HG02798 (cell line): ENCODE data around the gene CD4.

Source experiments
- ATAC-seq: cut with Tn5 transposase; IDR thresholded peaks from one replicate; pipeline ENCODE4 v1.9.1; 2021; ENCODE audit warnings: mild to moderate bottlenecking; ENCODE audit not compliant: unreplicated experiment, poor library complexity

Gene CD4

GRCh38 chr12:6826125-6826733 lies 36.9 kb downstream of the CD4 start:
- ATAC-seq: no peak

DNA sequence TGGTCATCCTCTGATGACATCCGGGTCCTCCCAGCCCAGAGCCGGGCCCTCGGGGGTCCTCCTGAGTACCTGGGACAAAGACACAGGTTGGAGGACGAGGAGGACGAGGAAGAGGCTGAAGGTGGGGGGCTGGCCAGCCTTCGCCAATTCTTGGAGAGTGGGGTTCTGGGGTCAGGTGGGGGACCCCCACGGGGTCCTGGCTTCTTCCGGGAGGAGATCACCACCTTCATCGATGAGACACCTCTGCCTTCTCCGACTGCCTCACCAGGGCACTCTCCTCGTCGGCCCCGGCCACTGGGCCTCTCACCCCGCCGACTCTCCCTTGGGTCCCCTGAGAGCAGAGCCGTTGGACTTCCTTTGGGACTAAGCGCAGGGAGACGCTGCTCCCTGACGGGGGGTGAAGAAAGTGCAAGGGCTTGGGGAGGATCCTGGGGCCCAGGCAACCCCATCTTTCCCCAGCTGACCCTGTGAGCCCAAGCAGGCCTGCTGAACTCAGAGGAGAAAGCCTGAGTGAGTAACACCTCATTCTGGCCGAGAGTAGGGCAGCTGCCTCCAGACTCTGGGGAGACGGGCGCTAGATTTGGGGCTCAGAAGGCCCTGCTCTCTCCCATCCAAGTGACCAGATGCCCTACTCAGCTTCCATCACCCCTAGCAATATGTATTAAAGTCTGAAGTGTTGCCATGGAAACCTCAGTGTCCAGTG lies 37.6 kb downstream of the CD4 start:
- no peak for ATAC-seq

GRCh38 chr12:6827437-6827911 lies 38.1 kb downstream of the CD4 start:
- no peak for ATAC-seq

DNA sequence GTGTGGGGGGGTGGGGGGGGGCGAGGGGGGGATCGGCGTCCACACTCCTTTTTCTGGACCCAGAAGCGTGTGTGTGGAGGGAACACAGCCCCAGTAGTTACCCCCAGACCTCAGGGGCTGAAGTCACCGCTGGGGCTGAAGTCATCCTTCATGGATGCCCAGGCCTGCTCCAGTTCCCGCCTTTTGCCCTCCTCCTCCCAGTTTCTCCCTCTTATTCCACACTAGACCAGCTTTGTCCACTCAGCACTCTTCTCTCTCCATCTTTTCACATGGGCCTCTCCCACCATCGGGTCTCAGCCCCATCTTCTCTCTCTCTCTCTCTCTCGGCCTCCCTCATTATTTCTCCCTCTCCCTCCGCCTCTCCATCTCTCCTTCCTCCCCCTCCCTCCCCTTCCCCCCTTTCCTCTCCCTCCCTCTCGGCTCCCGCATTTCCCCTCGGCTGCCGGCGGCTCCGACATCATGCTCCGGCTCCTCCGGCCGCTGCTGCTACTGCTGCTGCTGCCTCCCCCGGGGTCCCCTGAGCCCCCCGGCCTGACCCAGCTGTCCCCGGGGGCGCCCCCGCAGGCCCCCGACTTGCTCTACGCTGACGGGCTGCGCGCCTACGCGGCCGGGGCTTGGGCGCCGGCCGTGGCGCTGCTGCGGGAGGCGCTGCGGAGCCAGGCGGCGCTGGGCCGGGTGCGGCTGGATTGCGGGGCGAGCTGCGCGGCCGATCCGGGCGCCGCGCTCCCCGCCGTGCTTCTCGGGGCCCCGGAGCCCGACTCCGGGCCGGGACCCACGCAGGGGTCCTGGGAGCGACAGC lies 38.9 kb downstream of the CD4 start, which contains the start of gene P3H3:
TSS of gene P3H3 (plus strand) at position 426 of the 799 bp plus-strand sequence. CDS start at position 460, 34 bp downstream.
- no peak for ATAC-seq

- no peak for ATAC-seq
Observed at GRCh38 chr12:6828781-6829535, 39.6 kb downstream of the CD4 start.

- ATAC-seq: no peak
Observed at GRCh38 chr12:6829536-6830220, 40.4 kb downstream of the CD4 start.

DNA sequence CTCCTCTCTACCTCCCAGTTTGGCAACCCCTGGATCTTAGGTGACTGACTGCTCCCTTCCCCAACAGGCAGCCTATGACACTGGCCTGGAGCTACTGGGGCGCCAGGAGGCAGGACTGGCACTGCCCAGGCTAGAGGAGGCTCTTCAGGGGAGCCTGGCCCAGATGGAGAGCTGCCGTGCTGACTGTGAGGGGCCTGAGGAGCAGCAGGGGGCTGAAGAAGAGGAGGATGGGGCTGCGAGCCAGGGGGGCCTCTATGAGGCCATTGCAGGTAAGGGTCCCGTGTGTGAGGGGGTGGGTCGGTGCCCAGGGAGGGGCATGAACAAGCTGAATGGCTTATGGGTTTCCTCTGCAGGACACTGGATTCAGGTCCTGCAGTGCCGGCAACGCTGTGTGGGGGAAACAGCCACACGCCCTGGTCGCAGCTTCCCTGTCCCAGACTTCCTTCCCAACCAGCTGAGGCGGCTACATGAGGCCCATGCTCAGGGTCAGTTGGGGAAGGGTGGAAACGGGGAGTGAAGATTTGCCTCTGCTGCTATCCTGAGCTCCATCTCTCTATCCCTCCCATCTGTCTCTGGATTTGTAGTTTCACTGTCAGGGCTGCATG lies 41.1 kb downstream of the CD4 start:
- no peak for ATAC-seq

DNA sequence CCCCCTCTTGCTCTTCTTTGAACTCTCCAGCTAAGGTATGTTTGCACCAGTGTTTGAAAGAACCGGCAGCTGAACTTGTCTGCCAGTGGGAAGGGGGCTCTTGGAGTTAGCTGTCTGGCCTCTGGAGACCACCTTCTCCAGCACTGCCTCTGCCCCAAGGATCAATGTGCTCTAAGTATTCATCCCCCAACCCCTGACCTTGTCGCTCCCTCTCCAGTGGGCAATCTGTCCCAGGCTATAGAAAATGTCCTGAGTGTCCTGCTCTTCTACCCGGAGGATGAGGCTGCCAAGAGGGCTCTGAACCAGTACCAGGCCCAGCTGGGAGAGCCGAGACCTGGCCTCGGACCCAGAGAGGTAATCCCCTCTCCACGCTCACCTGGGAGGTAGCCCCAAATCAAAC lies 41.7 kb downstream of the CD4 start:
- no peak for ATAC-seq

DNA sequence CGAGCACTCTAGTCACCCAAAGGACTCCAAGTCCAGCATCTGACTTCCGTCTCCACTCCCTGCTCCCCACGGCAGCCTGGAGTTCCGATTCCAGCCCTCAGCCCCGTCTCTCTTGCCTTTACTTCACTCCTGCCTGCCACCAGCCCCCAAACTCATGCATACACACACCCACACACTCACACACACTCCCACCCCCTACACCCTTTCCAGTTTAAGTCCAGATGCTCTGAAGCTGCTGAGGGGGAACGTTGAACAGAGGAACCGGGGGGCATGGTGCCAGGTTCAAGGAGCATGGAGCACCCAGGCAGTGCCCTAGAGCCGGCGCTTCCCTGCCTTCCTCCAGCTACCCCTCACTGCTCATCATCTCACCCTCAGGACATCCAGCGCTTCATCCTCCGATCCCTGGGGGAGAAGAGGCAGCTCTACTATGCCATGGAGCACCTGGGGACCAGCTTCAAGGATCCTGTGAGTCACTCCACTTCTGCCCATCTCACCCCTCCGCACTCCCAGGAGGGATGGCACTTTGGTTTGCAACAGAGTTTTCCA lies 42.2 kb downstream of the CD4 start:
- no peak for ATAC-seq

DNA sequence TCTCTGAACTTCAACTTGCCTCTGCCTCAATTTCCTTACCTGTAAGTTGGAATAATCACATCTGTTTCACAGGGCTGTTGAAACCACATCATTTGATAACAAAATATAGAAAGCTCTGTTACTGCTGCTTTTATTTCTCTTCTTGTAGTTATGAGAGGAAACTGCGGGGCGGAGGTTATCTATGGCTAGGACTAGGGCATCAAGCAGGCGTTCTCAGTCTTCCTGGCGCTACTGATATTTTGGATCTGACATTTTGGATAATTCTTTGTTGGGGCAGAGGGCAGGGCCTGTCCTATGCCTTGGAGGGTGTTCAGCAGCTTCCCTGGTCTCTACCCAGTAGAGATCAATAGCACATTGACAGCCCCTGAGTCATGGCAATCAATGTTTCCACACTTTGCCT lies 42.8 kb downstream of the CD4 start:
- ATAC-seq: no peak

DNA sequence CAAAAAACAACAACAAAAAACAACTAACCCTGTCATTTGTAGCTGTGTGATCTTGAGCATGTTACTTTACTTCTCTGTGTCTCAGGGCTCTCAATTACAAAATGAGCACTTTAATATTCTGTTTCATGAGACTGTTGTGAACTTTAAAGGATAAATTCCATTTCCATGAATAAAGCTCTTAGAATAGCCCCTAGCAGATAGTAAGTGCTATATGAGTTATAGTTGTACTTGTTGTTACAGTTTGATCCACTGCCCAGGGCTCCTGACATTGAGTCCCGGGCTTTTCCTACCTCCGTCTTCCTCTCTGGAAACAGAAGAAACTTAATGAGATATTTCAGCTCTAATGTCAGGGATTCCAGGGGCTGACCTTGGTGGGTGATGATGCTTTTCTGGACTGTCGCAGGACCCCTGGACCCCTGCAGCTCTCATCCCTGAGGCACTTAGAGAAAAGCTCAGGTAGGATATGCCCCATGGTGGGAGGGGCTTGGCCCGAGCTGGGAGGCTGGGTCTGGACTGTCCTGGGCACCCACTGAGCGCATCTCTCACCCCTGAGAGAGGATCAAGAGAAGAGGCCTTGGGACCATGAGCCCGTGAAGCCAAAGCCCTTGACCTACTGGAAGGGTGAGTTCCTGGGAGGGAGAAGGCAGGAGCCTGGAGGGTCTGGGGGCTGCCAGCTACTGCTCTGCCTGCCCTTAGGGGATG lies 44.0 kb downstream of the CD4 start:
- no peak for ATAC-seq

DNA sequence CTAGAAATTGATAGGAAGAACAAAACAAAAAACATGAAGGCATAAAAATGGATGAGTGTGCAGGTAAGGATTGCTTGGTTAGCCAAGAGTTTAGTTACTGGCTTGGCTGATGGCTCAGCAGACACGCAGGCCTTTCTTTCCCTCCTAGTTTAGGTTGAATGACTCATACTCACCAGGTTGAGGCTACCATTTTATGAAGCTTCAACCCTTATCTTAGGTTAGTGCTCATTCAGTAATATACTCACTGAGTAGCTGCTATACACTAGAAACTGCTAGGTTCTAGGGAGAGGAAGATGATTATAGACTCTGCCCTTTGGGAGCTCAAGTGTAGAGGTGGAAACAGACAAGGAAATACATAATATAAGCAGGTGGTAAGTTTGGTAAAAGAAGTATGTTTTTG lies 44.9 kb downstream of the CD4 start:
- no peak for ATAC-seq

GRCh38 chr12:6834873-6835272 lies 45.5 kb downstream of the CD4 start:
- ATAC-seq: no peak

- ATAC-seq: no peak
Observed at GRCh38 chr12:6836851-6837250, 47.5 kb downstream of the CD4 start.

DNA sequence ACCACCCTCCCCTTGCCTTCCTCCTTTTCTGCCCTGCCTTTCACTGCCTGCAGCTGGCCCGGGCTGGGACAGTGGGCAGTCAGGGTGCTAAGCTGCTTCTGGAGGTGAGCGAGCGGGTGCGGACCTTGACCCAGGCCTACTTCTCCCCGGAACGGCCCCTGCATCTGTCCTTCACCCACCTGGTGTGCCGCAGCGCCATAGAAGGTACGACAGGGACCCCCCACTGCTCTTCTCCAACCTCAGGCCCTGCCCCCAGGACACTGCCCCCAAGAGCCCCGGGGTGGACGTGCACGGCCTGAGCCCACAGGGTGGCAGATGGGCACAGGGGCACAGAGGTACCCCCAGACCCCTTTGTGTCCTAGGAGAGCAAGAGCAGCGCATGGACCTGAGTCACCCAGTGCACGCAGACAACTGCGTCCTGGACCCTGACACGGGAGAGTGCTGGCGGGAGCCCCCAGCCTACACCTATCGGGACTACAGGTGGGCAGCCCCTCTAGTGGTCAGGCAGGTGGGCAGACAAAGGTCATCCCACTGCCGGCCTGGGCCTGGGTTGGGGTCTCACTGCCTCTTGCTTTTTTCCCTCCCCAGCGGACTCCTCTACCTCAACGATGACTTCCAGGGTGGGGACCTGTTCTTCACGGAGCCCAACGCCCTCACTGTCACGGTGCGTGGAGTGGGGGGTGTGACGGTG lies 48.2 kb downstream of the CD4 start:
- no peak for ATAC-seq

- ATAC-seq: no peak
Observed at GRCh38 chr12:6838854-6839253, 49.5 kb downstream of the CD4 start.

DNA sequence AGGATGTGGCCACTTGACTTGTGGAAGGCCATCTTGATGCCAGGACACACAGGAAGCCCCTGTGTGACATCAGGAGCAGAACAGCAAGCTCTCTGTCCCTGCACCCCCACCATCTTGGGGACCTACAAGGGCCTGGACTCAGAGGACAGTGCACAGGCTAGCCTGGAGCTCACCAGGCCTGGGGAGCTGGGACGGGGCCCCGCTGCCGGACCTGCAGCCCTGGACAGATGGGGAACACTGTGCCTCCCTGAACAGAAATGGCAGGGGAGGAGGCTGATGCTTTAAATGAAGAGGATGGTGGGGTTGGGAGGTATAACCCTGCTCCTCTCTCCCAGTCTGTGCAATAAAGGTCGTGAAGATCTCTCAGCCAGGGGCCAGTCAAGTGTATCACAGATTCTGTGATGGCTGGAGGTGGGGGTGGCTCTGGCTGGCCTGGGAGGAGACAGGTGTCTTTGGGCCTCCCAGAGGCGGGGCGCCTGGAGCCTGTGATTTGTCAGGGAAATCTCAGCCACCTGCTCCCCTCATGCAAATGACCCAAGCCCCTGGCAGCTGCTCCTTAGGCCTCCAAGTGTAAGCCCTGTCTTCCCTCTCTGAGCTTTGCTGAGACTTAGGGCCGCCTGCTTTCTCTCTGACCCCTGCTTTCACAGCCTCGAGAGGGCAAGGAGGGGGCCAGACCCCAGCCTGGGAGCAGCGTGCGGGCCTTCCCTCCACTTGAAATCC lies 50.3 kb downstream of the CD4 start:
- ATAC-seq: peak; percentile 88
